Suppressor macrophage treated with lipopolysaccharide for 4 hours (primary cell): ENCODE results near the gene PTPRM.

Source experiments
- DNase-seq: peaks from one replicate; pipeline ENCODE4 v3.0.0-alpha.2; 2020

PTPRM gene

DNA sequence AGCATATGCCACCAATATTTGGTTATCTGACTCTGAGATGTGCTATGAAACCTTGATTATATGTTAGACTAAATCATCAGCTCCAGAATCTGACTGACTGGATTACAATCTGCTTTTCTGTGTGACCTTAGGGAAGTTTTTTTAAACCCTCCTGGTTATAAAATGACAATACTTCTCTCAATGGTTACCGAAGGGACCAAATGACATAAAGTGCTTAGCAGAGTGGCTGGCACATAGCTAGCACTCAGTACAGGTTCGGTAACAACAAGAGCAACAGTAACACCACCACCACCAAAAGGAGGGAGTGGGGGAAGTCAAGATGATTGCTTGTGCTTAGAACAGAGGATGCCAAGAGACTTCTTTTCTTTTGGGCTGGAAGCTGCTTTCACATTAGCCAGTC, 306.2 kb downstream of the PTPRM start:
- no peak for DNase-seq

DNA sequence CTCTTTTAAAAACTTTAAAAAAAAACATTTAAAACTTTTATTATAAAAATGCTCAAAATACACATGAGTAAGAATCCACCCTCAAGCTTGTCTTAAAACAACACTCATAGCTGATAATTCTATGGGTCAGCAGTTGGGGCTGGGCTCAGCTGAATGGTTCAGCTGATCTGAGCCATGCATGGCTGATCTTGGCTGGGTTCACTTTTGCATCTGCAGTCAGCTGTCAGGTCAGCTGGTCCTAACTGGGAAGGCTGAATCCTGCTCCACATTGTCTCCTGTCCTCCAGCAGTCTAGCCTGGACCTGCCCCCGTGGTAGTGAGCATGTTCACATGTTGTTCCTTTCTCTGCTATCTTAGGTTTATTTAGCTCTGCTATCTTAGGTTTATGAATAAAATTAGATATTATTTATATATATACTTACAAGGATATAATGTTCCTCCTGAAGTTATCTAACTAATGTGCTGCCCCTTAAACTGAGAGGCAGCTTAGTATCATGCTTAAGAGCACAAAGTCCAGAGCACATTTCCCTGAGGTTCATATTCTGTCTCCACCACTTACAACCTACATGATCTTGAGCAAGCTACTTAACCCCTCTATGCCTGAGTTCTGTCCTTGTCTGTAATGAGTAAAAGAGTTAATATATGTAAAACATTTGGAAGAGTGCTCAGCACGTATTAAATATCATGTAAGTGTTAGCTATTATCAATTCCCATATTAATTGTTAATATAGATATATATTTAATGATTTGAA, 309.4 kb downstream of the PTPRM start:
- no peak for DNase-seq

DNA sequence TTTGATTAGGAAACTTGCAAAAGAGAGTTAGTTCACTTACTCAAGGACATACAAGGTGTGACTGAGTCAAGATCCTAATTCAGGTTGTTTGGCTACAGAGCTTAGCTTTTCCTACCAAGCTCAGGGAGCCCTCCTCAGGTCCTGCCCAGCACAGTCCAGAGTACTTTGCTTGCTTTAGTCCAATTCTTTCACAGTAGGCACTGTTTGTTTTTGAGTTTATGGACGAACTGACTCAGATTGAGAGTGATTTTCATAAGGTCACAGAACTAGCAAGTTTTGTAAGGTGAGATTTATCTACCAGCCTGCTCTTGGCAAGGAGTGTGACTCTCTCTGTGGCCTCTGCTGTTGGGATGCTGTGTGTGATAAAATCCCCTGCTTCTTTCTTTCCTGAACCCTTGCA, 310.5 kb downstream of the PTPRM start:
- no peak for DNase-seq

DNA sequence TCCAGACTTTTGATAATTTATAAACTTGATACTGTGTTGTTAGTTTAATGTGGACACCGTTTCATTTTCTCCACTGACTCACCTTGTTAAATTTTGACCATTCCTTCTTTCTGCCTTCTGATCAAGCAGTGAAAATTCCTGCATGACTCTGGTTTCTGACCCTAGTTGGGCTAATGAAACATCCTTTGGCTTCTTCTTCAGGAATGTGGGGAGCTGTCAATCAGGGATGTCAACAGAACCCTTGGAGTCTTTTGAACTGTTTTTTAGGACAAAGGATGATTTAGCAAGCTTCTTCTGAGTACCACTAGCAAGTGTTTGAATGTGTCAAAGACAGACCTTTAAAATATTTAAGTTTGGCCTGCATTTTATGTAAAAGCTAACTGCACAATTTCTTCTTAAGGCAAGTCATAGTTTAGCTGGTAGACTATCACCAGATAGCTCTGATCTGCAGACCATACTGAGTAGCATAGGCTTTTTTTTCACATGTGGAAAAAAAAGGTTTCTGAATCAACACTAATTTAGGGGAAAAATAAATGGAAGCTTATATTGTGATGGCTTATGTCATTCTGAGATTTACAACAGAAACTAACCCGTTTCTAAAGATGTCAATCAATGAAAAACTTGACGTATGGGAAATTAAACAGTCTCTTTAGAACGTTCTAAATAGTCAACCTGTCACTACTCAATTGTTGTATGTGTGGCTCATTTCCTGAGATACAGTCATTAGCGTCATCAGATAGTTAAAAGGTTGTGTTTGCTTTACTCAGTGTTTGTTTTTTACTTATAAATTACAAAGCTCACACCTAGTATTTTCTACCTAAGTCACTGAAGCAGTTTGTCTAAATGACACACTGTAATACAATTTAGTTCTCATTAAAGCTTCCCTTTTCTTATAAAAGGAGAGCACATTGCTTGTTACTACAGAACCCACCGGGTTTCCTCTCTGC, 311.4 kb downstream of the PTPRM start:
- DNase-seq, result no peak

DNA sequence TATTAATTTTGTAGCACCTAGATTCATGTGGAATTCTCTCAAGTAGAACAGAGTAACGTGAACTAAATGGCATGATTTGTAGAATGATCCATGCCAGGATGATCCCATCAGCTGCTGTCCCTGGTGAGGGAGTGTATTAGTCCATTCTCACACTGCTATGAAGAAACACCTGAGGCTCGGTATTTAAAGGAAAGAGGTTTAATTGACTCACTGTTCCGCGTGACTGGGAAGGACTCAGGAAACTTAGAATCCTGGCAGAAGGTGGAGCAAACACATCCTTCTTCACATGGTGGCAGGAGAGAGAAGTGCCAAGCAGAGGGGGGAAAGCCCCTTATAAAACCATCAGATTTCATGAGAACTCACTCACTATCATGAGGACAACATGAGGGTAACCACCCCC, 312.6 kb downstream of the PTPRM start:
- no peak for DNase-seq

DNA sequence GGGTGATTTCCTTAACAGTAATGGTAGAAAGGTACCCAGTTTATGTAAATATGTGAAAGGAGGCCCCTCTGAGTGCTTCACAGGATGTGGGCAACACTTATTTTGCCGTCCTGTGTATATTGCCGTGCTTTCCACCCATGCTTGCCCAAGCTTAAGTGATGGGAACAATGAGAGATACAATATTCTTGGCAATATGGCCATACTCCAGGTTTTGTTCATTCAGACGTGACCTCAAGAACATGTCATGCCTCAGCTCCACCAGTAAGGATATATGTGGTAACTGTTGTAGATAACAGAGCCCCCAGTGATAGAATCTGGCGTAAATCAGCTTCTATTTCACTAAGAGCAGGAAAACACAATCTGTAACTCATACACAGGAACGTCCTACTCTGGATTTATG, 318.7 kb downstream of the PTPRM start:
- DNase-seq, result no peak

DNA sequence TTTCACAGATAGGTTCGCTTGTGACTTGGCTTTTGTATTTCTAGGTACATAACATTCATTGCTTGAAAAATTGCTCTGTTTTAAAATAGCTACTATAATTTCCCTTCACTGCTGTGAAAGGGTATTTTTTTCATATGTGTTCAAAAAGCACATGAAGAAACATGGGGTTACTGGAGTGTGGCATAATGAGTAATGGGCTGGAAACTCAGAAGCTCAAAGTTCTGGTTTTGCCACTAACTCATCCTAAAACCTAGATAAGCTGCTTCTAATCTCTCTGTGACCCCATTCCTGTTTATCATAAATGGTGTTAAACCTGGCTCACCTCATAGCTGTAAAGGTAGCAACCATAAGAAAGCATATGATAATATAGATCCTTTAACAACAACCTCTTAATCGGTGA, 319.3 kb downstream of the PTPRM start:
- no peak for DNase-seq

DNA sequence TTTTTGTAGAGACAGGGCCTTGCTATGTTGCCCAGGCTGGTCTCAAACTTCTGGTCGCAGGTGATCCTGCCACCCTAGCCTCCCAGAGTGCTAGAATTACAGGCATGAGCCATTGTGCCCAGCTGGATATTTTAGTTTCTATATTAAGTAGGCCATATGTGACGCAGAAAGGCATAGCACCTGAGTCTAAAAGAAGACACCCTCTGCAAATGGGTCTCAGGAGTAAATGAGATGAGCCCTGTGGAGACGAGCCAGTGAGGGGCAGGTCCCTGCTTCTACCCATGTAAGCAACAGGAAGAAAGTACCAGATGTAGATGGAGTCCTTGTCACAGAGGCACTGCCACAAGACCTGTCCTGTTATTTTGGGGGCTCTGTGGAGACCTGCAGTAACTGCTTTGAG, 322.4 kb downstream of the PTPRM start:
- DNase-seq, result no peak

DNA sequence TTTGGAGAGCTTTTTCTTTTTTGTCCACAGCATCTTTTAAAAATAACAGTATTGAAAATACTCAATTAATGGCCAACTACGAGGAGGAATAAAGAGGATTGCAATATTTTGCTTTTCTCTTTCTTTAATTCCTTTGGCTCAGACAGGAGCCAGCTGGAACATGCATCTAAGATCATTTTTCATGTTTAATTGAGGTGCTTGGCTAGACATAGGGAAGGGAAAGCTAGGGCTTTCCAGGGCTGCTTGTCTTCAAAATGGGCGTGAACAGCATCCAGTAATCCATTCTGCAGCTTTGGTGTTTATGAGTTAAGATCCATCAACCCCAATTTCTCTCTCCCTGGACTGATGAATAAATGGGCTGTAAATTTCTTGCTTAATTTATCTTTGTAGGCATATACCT, 323.0 kb downstream of the PTPRM start:
- DNase-seq, result no peak

DNA sequence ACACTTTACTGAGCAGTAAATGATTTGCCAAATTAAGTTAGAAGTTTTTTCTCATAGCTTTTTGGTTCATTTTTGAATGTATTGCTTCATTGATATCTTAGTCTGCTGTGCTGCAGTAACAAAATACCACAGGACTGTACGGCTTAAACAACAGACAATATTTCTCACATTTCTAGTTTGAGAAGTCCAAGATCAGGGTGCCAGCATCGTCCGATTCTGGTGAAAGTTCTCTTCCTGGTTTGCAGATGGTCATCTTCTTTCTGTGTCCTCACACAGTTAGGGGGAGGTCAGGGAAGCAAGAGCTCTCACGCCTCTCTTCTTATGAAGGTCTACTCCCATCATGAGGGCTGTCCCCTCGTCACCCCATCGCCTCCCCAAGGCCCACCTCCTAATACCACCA, 325.4 kb downstream of the PTPRM start:
- no peak for DNase-seq

DNA sequence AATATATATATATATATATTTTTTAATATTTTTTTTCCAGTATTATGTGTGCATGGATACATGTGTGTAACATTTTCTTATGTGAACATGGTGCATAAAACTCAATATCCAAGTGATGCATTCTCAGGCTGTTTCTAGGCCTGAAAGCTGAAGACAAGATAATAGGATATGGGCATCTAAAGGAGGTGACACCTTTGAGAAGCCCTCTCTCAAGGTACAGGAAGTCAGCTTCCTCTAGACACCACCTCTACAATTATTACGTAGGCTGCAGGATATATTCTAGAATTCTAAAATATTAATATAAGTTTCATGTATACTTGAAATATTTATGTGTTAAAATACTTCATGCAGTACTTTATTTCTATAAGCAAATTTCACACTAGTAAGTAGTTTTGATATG, 327.5 kb downstream of the PTPRM start:
- no peak for DNase-seq

DNA sequence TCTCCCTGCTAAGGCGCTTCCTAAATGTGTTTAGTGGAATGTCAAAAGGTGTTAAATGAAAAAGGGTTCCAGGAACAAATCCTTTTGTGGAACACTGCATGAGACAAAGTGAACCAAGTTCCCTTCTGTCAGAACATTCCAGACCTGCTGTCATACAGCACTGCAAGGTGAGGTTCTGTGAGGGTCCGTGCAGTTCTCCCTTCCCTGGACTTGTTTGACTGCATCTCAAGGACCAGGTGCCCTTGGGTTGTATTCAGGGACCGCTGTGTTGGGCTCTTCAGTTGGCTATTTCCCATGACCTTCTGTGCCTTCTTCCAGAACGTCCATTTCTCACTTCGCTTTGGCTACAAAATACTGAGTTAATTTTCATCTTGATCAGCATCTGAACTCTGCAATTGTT, 328.2 kb downstream of the PTPRM start:
- DNase-seq, result no peak

DNA sequence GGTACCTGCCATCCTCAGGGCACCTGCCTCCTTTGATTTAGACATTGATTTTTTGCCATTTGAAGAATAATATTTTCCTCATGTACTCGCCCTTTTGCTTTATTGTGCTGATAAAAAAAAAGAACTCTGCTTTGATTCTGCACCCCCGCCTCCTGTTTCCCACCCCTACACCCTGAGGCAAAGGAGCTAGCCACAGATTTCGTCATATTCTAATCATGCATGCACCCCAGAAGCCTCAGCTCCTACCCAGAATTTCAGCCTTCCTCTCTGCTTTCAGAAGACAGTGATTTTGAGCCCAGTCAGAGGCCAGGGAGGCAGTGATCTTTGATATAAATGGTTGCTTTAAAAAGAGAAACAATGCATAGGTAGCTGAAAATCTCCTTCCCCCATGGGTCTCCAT, 329.0 kb downstream of the PTPRM start:
- no peak for DNase-seq

DNA sequence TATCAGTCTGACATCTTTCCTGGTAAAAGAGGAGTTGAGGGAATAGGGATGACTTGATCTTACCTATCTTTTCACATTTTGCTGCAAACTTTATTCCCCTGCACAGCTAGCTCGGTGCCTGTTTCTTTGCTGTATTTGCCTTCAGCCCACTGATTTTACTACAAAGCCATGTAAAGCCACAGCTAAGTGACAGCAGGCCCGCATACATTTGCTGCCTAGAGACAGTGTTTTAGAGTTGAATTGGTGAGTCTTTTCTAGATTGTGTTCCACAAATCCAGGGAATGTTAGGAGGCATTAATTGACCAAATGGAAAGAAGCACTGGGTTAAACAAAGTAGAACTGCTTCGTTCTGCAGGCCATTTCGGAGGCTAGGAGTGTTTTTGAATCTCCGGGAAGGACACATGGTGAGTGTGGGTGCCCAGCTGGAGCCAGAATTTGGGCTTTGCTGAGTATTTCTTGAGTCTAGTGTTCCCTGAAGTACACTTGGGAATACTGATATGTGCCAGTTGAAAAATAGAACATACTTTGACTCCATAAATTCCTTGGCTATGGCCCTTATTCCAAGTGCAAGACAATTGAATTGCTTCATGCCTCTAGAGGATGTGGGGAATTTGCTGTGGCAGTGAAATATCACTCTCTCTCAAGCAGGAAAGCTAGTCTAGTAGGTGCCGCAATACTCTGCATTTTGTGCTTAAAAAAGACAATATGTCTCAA, 329.8 kb downstream of the PTPRM start:
- DNase-seq, result no peak

DNA sequence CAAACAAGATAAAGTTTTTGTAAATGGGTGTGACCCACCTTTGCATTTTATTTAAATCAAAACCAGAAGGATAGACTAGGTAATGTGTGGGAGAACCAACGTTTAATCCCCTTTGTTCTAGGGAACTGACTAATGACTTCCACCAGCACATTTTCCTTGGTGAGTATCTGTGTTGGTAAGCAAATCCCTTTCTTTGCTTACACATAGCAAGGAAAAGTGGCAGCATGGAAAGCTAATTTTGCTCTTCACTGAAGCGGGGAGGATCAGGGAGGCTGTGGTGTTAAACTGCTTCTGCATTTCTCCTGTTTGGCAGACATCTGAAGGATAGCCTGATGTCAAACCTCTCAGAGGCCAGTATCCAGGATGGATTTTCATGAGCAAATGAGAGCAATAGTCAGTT, 331.1 kb downstream of the PTPRM start:
- DNase-seq, result no peak

DNA sequence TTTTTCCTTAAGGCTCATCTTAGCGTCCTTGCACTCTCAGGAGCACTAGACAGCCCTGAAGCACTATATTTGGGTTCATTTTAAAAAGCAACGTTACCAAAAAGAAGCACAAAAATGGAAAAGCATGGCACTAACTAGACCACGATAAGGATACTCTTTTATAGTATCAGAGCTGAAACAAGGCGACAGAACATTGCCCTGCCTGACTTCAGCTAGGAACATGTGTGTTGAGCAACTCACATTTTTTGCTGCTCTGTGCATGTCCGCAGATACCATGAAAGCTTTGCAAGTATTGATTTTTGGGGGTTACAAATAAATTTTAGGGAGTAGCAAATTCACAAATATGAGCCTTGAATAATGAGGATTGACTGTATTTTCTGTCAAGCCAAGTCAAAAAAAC, 332.0 kb downstream of the PTPRM start:
- DNase-seq, result no peak

DNA sequence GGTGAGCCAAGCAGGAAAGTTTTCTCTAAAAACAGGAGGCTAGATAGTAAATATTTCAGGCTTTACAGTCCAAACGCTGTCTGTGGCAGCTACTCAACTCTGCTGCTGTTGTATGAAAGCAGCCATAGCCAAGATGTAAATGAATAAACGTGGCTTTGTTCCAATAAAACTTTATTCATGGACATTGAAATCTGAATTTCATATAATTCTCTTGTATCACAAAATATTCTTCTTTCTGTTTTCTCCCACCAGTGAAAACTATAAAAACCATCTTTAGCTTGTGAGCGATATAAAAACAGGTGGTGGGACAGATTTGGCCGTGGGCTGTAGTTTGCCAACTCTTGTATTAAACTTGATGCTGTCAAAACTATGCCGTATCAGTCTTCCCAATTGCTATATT, 333.0 kb downstream of the PTPRM start:
- no peak for DNase-seq

DNA sequence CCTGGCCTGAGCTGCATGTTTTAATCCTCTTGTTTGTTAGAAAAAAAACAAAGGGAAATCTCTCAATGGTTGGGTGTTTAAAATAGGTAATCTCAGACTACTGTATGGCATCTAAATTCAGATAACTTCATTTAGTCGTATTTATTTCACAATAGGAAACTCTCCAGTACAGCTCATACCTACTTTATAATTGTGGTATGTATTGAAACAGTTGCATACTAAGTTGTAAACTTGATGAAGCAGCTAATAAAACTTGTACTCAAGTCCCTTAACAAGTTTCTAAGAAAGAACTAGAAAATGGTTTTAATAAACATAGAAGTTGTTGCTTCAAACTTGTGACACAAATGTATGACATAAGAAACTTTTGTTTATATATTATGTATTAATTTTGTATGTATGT, 334.5 kb downstream of the PTPRM start:
- DNase-seq, result no peak

DNA sequence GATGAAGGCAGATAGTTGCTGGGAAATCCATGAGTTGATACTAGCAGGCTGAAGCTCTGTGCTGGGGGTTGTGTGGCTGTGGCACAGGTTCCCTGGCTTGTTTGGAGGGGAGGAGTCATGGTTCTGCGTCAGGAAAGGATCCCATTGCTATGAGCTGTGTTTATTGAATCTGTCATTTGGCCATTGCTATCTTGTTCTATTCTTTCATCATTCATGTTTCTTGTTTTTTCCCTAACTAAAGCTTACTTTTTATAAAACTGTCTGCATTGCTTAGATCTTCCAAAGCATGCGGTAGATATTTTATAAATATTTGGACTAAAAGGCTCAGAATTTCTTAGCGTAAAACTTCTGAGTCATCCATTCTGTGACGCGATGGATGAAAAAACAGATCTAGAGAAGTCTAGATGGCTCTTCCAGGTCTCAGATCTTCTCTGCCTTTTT, 335.3 kb downstream of the PTPRM start:
- no peak for DNase-seq

DNA sequence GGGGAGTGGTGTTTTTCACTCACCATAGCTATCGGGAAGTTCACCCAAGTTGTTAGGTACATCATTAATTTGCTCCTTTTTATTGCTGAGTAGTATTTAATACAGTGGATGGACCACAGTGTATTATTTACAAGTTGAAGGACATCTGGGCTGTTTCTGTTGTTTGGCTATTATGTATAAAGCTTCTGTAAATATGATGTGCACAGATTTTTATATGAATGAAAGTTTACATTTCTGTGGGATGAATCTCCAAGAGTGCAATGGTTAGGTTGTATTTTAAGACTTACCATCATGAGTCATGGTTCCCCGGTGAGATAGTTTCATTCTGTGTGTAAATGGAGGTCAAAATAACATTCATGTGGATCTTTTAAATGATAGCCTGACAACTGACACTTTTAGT, 337.4 kb downstream of the PTPRM start:
- DNase-seq, result no peak

DNA sequence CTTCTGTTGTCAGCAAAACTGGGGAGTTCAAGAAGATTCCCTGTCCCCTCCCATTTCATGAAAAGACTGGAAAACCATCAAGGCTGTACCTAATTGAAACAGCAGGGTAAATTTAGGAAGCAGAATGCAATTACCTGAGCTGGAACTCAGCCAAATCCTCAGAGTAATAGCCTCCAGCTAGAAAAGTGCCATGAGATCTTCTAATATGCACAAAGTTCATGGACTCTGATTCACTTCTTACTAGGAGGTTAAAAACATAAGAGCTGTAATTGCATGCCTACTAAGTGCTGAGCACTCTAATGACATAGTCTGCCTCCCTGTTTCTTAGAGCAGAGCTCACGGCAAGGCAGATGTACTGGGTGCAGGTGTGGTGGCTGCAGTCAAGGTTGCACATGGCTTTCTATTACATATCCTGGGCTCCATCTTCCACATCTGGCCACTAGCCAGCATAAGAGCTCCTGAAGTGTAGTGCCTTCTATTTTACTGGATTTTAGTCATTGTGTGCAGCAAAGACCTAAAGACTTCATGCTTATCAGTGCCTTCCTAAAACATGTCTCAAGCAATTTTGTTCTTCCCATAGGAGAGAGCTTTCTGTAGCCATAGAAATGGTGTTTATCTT, 341.7 kb downstream of the PTPRM start:
- DNase-seq, result no peak

DNA sequence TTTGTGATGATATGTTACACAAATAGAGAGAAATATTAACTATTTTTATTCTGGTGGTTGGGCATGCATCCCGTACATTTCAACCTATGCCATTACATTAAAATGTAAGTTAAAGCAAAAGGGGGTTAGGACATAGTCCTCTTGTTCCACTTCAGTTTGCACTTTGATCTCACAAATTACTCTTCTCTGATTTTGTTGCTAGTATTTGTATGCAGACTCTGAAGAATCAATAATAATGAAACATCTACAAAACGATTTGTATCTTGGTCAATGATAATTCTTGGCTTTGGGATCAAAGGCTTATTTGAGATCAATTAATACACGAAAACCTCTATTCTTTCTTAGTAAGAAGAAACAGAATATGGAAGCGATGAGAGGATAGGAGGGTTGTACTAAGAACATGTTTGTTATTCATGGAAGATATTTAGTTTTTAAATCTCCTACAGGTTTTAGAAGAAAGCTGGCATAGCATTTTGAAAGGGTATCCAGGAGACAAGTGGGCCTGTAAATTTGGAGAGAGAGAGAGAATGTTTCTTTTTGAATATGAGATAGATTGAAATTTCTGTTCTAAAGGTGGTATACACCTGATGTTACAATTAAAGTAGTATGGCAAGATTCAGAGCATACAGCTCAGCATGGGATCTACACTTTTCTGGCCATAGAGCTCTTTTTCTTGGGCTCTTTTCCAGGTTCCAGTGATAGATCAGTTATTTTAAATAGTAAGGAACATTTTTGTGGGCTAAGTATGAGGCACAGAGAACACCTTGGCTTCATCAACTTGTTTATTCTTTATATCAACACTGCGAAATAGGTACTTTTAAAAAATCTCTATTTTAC, 347.9 kb downstream of the PTPRM start:
- no peak for DNase-seq
